ENCODE measurements around the gene FHIT.

- TF ChIP-seq POLR2AphosphoS5 (IDR thresholded peaks at IDR 0.05; ENCODE audit: low read depth, low read length) (no peak), POLR2A (IDR thresholded peaks at IDR 0.05; ENCODE audit: low read depth, low read length) (no peak)
These were observed 278.7 kb downstream of the FHIT start for GRCh38 chr3:60972599-60972998.

All from GM12892 (cell line).